OCI-LY3 (cell line): ENCODE results near the gene SLCO1B1.
"Not testable (repeated sequence)": the region's sequence is repeated elsewhere in the genome, so short reads cannot be mapped to it uniquely, and the experiment has no call there.

ENCODE experiments used
- H2AFZ ChIP-seq: fragments of 200-600, 300-600 bp; shearing (Covaris generic); 2 replicates; pipeline ENCODE4 v1.6.0; 2014; ENCODE audit warnings: antibody characterized with exemption, low read depth, low read length
- H3K27ac ChIP-seq: fragments of 200-600, 300-600 bp; sonication (generic); 2 replicates; pipeline ENCODE4 v1.5.1; 2014; ENCODE audit warnings: mild to moderate bottlenecking, low read length, moderate library complexity, mixed read lengths
- H3K27me3 ChIP-seq: fragments of 200-600, 300-600 bp; sonication (generic); 2 replicates; pipeline ENCODE4 v1.6.1; 2014; ENCODE audit warnings: low read depth, low read length, mixed read lengths
- H3K36me3 ChIP-seq: fragments of 200-600, 300-600 bp; sonication (generic); replicated peaks from 2 replicates; pipeline ENCODE3; 2014; ENCODE audit warnings: low read depth, low read length, mixed read lengths
- H3K4me1 ChIP-seq: fragments of 300-600, 200-600 bp; sonication (generic); 2 replicates; pipeline ENCODE4 v1.6.1; 2014; ENCODE audit warnings: low read length, mixed read lengths
- H3K4me2 ChIP-seq: fragments of 200-600, 300-600 bp; sonication (generic); 2 replicates; pipeline ENCODE4 v1.6.1; 2014; ENCODE audit warnings: low read length, mixed read lengths
- H3K4me3 ChIP-seq: fragments of 300-600, 200-600 bp; sonication (generic); 2 replicates; pipeline ENCODE4 v1.5.1; 2014; ENCODE audit warnings: antibody characterized with exemption, mild to moderate bottlenecking, low read length, moderate library complexity
- H3K79me2 ChIP-seq: fragments of 300-600, 200-600 bp; shearing (Covaris generic); 2 replicates; pipeline ENCODE4 v1.6.1; 2014; ENCODE audit warnings: mild to moderate bottlenecking, low read length, mixed read lengths
- H3K9ac ChIP-seq: fragments of 300-600, 200-600 bp; shearing (Covaris generic); 2 replicates; pipeline ENCODE4 v1.6.0; 2014; ENCODE audit warnings: mild to moderate bottlenecking, low read length, moderate library complexity
- H3K9me3 ChIP-seq: fragments of 200-600, 300-600 bp; shearing (Covaris generic); 2 replicates; pipeline ENCODE4 v1.6.1; 2014; ENCODE audit warnings: low read length, mixed read lengths; ENCODE audit not compliant: insufficient read depth
- H4K20me1 ChIP-seq: fragments of 200-600, 300-600 bp; sonication (generic); 2 replicates; pipeline ENCODE4 v1.6.1; 2016; ENCODE audit warnings: low read length, mixed read lengths; ENCODE audit not compliant: insufficient read depth
- EZH2phosphoT487 ChIP-seq: fragments of 200-600 bp; shearing (Covaris generic); IDR thresholded peaks from 2 replicates; pipeline ENCODE4 v1.6.1; 2018; ENCODE audit warnings: antibody characterized with exemption, mixed run types, low read depth
- TF ChIP-seq, protein P1 (sequence below): fragments of 200-600, 300-600 bp; sonication (generic); IDR thresholded peaks from 2 replicates; pipeline ENCODE4 v1.5.1; 2014; ENCODE audit warnings: antibody characterized with exemption, low read length, low read depth

SLCO1B1 gene

DNA sequence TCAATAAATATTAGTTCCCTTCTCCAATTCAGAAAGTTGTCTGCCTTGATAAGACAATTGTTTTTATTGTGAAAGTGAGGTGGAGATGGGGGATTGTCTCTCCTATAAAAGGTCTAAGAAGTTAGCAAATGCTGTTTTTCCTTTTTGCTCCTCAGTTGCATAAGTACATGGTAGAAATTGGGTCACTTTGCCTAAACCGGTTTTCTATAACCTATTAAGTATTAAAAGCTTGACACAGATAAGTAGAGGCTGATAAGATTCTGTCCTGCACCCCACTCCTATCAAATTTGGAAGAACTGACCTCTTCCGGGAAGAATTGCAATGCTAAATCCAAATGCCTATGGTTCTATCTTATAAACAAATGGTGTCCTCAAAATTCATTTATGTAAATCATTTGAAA lies 7.0 kb downstream of the SLCO1B1 start:
- Histone ChIP-seq H3K4me1 (no peaks in the 10 kb centered on the region), H2AFZ (no peak overlapping the region), H3K27me3 (no peaks in the 10 kb centered on the region), H3K27ac (no peak overlapping the region), H3K4me2 (no peak overlapping the region), H4K20me1 (no peaks in the 10 kb centered on the region), H3K9ac (no peak overlapping the region), H3K36me3 (no peaks in the 10 kb centered on the region), H3K4me3 (no peak overlapping the region), H3K79me2 (no peaks in the 10 kb centered on the region), H3K9me3 (no peaks in the 10 kb centered on the region)
- TF ChIP-seq, protein P1, sequence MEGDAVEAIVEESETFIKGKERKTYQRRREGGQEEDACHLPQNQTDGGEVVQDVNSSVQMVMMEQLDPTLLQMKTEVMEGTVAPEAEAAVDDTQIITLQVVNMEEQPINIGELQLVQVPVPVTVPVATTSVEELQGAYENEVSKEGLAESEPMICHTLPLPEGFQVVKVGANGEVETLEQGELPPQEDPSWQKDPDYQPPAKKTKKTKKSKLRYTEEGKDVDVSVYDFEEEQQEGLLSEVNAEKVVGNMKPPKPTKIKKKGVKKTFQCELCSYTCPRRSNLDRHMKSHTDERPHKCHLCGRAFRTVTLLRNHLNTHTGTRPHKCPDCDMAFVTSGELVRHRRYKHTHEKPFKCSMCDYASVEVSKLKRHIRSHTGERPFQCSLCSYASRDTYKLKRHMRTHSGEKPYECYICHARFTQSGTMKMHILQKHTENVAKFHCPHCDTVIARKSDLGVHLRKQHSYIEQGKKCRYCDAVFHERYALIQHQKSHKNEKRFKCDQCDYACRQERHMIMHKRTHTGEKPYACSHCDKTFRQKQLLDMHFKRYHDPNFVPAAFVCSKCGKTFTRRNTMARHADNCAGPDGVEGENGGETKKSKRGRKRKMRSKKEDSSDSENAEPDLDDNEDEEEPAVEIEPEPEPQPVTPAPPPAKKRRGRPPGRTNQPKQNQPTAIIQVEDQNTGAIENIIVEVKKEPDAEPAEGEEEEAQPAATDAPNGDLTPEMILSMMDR, result no peak
- no peak for TF ChIP-seq EZH2phosphoT487

GRCh38 chr12:21144309-21144708 lies 13.3 kb downstream of the SLCO1B1 start:
- H2AFZ ChIP-seq, result no peak overlapping the region
- no peaks in the 10 kb centered on the region for H3K36me3 ChIP-seq
- no peak for TF ChIP-seq EZH2phosphoT487
- TF ChIP-seq, protein P1, result no peak

DNA sequence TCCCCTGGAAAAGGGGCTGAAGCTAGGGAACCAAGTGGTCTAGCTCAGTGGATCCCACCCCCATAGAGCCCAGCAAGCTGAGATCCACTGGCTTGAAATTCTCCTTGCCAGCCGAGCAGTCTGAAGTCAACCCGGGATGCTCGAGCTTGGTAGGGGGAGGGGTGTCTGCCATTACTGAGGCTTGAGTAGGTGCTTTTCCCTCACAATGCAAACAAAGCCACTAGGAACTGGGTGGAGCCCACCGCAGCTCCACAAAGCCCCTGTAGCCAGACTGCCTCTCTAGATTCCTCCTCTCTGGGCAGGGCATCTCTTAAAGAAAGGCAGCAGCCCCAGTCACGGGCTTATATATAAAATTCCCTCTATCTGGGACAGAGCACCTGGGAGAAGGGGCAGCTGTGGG lies 18.9 kb downstream of the SLCO1B1 start:
- not testable (repeated sequence) for H3K4me2 ChIP-seq, H3K27ac ChIP-seq, H3K79me2 ChIP-seq, H3K36me3 ChIP-seq, H4K20me1 ChIP-seq, H3K4me3 ChIP-seq, H3K9me3 ChIP-seq, H3K9ac ChIP-seq, H2AFZ ChIP-seq, H3K27me3 ChIP-seq, H3K4me1 ChIP-seq

More at GRCh38 chr12:21144309-21144708, 13.3 kb downstream of the SLCO1B1 start:
- H3K27me3 ChIP-seq, result no peaks in the 10 kb centered on the region
- H3K4me1 ChIP-seq, result no peaks in the 10 kb centered on the region
- no peaks in the 10 kb centered on the region for H3K9me3 ChIP-seq
- H3K79me2 ChIP-seq, result no peaks in the 10 kb centered on the region
- no peak overlapping the region for H3K4me2 ChIP-seq
- H4K20me1 ChIP-seq, result no peaks in the 10 kb centered on the region
- H3K4me3 ChIP-seq, result no peak overlapping the region
- no peak overlapping the region for H3K9ac ChIP-seq
- H3K27ac ChIP-seq, result no peak overlapping the region

DNA sequence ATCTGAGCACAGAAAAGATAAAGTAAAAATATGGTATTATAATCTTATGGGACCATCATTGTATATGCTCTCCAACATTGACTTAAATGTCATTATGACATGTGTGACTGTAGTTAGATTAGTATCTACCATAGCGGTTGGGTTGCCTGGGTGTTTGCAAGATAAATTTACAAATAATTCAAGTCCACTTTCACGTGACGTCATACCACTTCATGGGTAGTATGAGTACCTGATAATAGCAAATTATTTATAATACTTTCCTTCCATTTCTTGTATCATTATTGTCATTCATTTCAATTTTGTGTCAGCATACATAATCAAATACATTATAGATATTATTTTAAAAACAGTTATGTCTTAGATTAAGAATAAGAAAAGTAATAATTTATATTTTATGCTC lies 20.2 kb downstream of the SLCO1B1 start:
- no peaks in the 10 kb centered on the region for H3K36me3 ChIP-seq
- no peaks in the 10 kb centered on the region for H3K79me2 ChIP-seq
- TF ChIP-seq, protein P1, result no peak
- no peak for TF ChIP-seq EZH2phosphoT487
- no peaks in the 10 kb centered on the region for H3K9me3 ChIP-seq
- no peak overlapping the region for H3K27ac ChIP-seq
- H3K4me3 ChIP-seq, result no peak overlapping the region
- H3K4me2 ChIP-seq, result no peak overlapping the region
- H3K27me3 ChIP-seq, result no peaks in the 10 kb centered on the region
- H2AFZ ChIP-seq, result no peak overlapping the region
- peaks cover 5% of the 10 kb centered on the region for H3K4me1 ChIP-seq
- no peak overlapping the region for H3K9ac ChIP-seq
- H4K20me1 ChIP-seq, result no peaks in the 10 kb centered on the region
